Osteoblast (primary cell): ENCODE results near the gene ZFHX3. TPM values are rescaled to one million over a fixed set of nuclear protein-coding genes. Genes with fewer than 3 reads are reported as not detected.

Experiments used
- DNase-seq: peaks from one replicate; pipeline ENCODE4 v3.0.0; 2011; ENCODE audit warnings: low spot score, mixed read lengths; ENCODE audit not compliant: insufficient read length; ENCODE audit errors: missing footprints
- H2AFZ ChIP-seq: 2 replicates; pipeline ENCODE4 v1.6.0; 2011; ENCODE audit warnings: mild to moderate bottlenecking, low read length
- H3K27ac ChIP-seq: 2 replicates; pipeline ENCODE4 v1.5.1; 2011; ENCODE audit warnings: mild to moderate bottlenecking, low read depth, low read length, moderate library complexity
- H3K27me3 ChIP-seq: 2 replicates; pipeline ENCODE4 v1.6.0; 2012; ENCODE audit warnings: mild to moderate bottlenecking, control low read depth, inconsistent platforms, low read length, moderate library complexity; ENCODE audit not compliant: insufficient read depth
- H3K36me3 ChIP-seq: 2 replicates; pipeline ENCODE4 v1.5.1; 2011; ENCODE audit warnings: mild to moderate bottlenecking, low read length, control low read depth, moderate library complexity; ENCODE audit not compliant: insufficient read depth
- H3K4me1 ChIP-seq: 2 replicates; pipeline ENCODE4 v1.5.1; 2011; ENCODE audit warnings: mild to moderate bottlenecking, low read length, control low read depth, moderate library complexity; ENCODE audit not compliant: insufficient read depth
- H3K4me2 ChIP-seq: 2 replicates; pipeline ENCODE4 v1.6.0; 2011; ENCODE audit warnings: mild to moderate bottlenecking, low read length; ENCODE audit not compliant: insufficient read depth
- H3K4me3 ChIP-seq: fragments of 200-600 bp; sonication (generic); 3 replicates; pipeline ENCODE4 v1.5.1; 2012; ENCODE audit warnings: mild to moderate bottlenecking, low read length, inconsistent platforms; ENCODE audit not compliant: insufficient read depth
- H3K79me2 ChIP-seq: 2 replicates; pipeline ENCODE4 v1.6.0; 2012; ENCODE audit warnings: mild to moderate bottlenecking, low read length, control low read depth, inconsistent platforms; ENCODE audit not compliant: insufficient read depth
- H3K9me3 ChIP-seq: 2 replicates; pipeline ENCODE4 v1.5.1; 2011; ENCODE audit warnings: low read depth, low read length, control low read depth
- H4K20me1 ChIP-seq: 2 replicates; pipeline ENCODE4 v1.6.0; 2012; ENCODE audit warnings: mild to moderate bottlenecking, low read length, control low read depth; ENCODE audit not compliant: insufficient read depth
- CTCF ChIP-seq: IDR thresholded peaks from 2 replicates; pipeline ENCODE4 v1.5.1; 2011; ENCODE audit warnings: mild to moderate bottlenecking, low read depth, low read length, moderate library complexity; ENCODE audit errors: extremely low read depth
- total RNA-seq: library from RNA; depleted of rRNA; stranded (reverse); fragments of >200 nt; gene quantifications from 2 replicates; pipeline ENCODE4 v1.2.3, GENCODE V29; 2012

ZFHX3 gene
- total RNA-seq, 1 donor: 14.5 TPM

GRCh38 chr16:73059779-73060615 lies 12.1 kb upstream of the ZFHX3 start:
- H2AFZ ChIP-seq: peak overlapping the region; percentile 54
- H3K27ac ChIP-seq: peak overlapping the region; percentile 67
- H3K36me3 ChIP-seq: no peaks in the 10 kb centered on the region
- H3K4me1 ChIP-seq: peaks cover 48% of the 10 kb centered on the region
- H3K79me2 ChIP-seq: peaks cover 50% of the 10 kb centered on the region
- H3K4me3 ChIP-seq: peak overlapping the region; percentile 85
- peak overlapping the region; percentile 90 for H3K4me2 ChIP-seq
- peak; percentile 67 for DNase-seq
- no peaks in the 10 kb centered on the region for H3K27me3 ChIP-seq
- no peak for TF ChIP-seq CTCF
- no peaks in the 10 kb centered on the region for H3K9me3 ChIP-seq
- H4K20me1 ChIP-seq: no peaks in the 10 kb centered on the region

- peak overlapping the region; percentile 67 for H3K27ac ChIP-seq
- H3K36me3 ChIP-seq: no peaks in the 10 kb centered on the region
- peaks cover 59% of the 10 kb centered on the region for H3K79me2 ChIP-seq
- peaks cover 50% of the 10 kb centered on the region for H3K4me1 ChIP-seq
- peak overlapping the region; percentile 90 for H3K4me2 ChIP-seq
- H2AFZ ChIP-seq: peak overlapping the region; percentile 85
- H3K4me3 ChIP-seq: peak overlapping the region; percentile 85
- H3K27me3 ChIP-seq: no peaks in the 10 kb centered on the region
- no peaks in the 10 kb centered on the region for H4K20me1 ChIP-seq
- no peaks in the 10 kb centered on the region for H3K9me3 ChIP-seq
- TF ChIP-seq CTCF: no peak
- peak; percentile 92 for DNase-seq
Observed at GRCh38 chr16:73058616-73059409, 10.9 kb upstream of the ZFHX3 start.

DNA sequence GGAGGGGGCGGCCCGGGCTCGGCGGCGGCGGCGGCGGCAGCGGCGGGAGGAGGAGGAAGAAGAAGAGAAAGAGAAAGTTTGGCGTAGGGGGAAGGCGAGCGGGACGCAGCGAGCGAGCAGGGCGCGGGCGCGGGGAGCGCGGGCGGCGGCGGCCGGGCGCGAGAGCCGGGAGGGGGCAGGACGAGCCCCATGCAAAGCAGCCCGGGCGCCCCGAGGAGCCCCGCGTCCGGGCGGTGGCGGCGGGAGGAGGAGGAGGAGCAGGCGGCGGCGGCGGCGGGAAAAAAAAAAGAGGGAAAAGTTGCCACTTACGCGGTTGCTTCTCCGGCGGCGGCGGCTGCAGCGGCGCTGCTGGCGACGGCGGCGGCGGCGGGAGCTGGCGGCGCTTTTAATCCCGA lies 10.3 kb upstream of the ZFHX3 start:
- Histone ChIP-seq H3K27ac (no peak overlapping the region), H3K79me2 (peaks cover 65% of the 10 kb centered on the region), H3K4me2 (no peak overlapping the region), H3K36me3 (no peaks in the 10 kb centered on the region), H3K4me3 (peak overlapping the region; percentile 85), H2AFZ (no peak overlapping the region), H3K4me1 (peaks cover 54% of the 10 kb centered on the region), H3K27me3 (no peaks in the 10 kb centered on the region), H4K20me1 (no peaks in the 10 kb centered on the region), H3K9me3 (no peaks in the 10 kb centered on the region)
- peak; percentile 96 for DNase-seq
- no peak for TF ChIP-seq CTCF
